ENCODE results near the gene OLIG2.
A peak's percentile ranks its signal among the peaks of the same experiment; 100 is the strongest.

GRCh38 chr21:32994305-32994704 lies 31.4 kb upstream of the OLIG2 start:
- TF ChIP-seq CTCF (conservative IDR thresholded peaks at IDR 0.05 in 1 of 2, IDR thresholded peaks at IDR 0.05 in 1 of 2; ENCODE audit: extremely low read depth in 1 of 2, insufficient read depth in 1 of 2, low read depth in 1 of 2, low read length in 2 of 2) (peak in 1 of 2 donors; percentile 62), EZH2 (IDR thresholded peaks at IDR 0.05; ENCODE audit: borderline replicate concordance, low read length) (no peak)
